Loucy (cell line): ENCODE results near the gene TTC13.

Source experiments
- CTCF ChIP-seq: fragments of 200-600 bp; sonication (generic); conservative IDR thresholded peaks from 2 replicates; pipeline ENCODE4 v1.5.1; 2014; ENCODE audit warnings: mild to moderate bottlenecking, antibody characterized with exemption, low read length
- EZH2phosphoT487 ChIP-seq: fragments of 200-600 bp; IDR thresholded peaks from 2 replicates; pipeline ENCODE4 v1.6.1; 2018; ENCODE audit warnings: antibody characterized with exemption, mild to moderate bottlenecking, moderate library complexity, borderline replicate concordance

GRCh38 chr1:230901671-230902070, 77.0 kb downstream of the TTC13 start:
- TF ChIP-seq CTCF (no peak), EZH2phosphoT487 (no peak)
